HepG2 (cell line): ENCODE data around the gene MCC. TPM values are rescaled to one million over a fixed set of nuclear protein-coding genes. Genes with fewer than 3 reads are reported as not detected.

ENCODE experiments used
- ATAC-seq: fragments of 200-7000 bp; cut with Tn5 transposase; 3 replicates; pipeline ENCODE4 v1.9.1; 2020; ENCODE audit warnings: mild to moderate bottlenecking, moderate library complexity
- BruUV-seq: library from RNA; stranded (reverse); fragments of 400-500 nt; replicated peaks from 2 replicates; lab custom pipeline; 2021; lab: Mats Ljungman, UMichigan
- CTCF ChIA-PET: fragments of 300-600 bp; formaldehyde crosslinking; extraction: SDS; loops from one replicate; lab custom pipeline; 2021; ENCODE audit warnings: low total read pairs, inconsistent platforms, low intra/inter-chr PET ratio; lab: Yijun Ruan, JAX
- POLR2A ChIA-PET: fragments of 350-600 bp; sonication (Branson Sonifier 250); formaldehyde crosslinking; loops from one replicate; lab custom pipeline; 2020; ENCODE audit warnings: antibody characterized with exemption, inconsistent platforms; lab: Yijun Ruan, JAX
- DNase-seq: peaks from one replicate; pipeline ENCODE4 v3.0.0-alpha.2; 2015; ENCODE audit warnings: low spot score
- FAIRE-seq: peaks from 3 replicates; lab custom pipeline; 2011; peaks lifted over from hg19 to GRCh38; lab: Jason Lieb, UNC
- H2AFZ ChIP-seq: one replicate; pipeline ENCODE4 v1.6.1; 2011; ENCODE audit warnings: low read length, inconsistent platforms
- H3K27ac ChIP-seq: fragments of 300-600 bp; 3 replicates; pipeline ENCODE4 v1.8.0; 2011; ENCODE audit warnings: mixed run types, mild to moderate bottlenecking, mixed read lengths, low read length, inconsistent platforms; ENCODE audit not compliant: insufficient read depth; ENCODE audit errors: extremely low read length
- H3K27me3 ChIP-seq, 2 experiments: fragments of 200-600 bp in 1 of 2; 2 replicates in 1 of 2; 3 replicates in 1 of 2; pipeline versions ENCODE4 v1.6.0 to v1.8.0; 2011; ENCODE audit warnings: low read length in 2 of 2, mild to moderate bottlenecking in 2 of 2, moderate library complexity in 2 of 2, inconsistent platforms in 1 of 2; ENCODE audit not compliant: insufficient read depth in 2 of 2, control insufficient read depth in 1 of 2
- H3K36me3 ChIP-seq, 2 experiments: fragments of 200-600 bp in 1 of 2; replicated peaks in 1 of 2; 2 replicates in 1 of 2; 3 replicates in 1 of 2; pipeline versions ENCODE4 v1.5.1 to v1.8.0; 2011; ENCODE audit warnings: low read length in 2 of 2, inconsistent platforms in 1 of 2; ENCODE audit not compliant: insufficient read depth in 2 of 2, control insufficient read depth in 1 of 2
- H3K4me1 ChIP-seq: 2 replicates; pipeline ENCODE4 v1.5.1; 2012; ENCODE audit warnings: low read length, inconsistent platforms; ENCODE audit not compliant: insufficient read depth
- H3K4me2 ChIP-seq: 2 replicates; pipeline ENCODE4 v1.6.0; 2011; ENCODE audit warnings: low read depth, low read length, inconsistent platforms
- H3K4me3 ChIP-seq, 3 experiments: fragments of 200-600 bp in 1 of 3; sonication (generic), shearing (Covaris generic) in 1 of 3; replicated peaks in 1 of 3; 2 replicates each; pipeline ENCODE4 v1.5.1; 2011 to 2016; ENCODE audit warnings: low read length in 3 of 3, inconsistent platforms in 2 of 3, low read depth in 2 of 3, mild to moderate bottlenecking in 2 of 3, control low read depth in 1 of 3, mixed read lengths in 1 of 3; ENCODE audit not compliant: insufficient read depth in 1 of 3
- H3K79me2 ChIP-seq: one replicate; pipeline ENCODE4 v1.6.1; 2011; ENCODE audit warnings: low read length, inconsistent platforms; ENCODE audit not compliant: insufficient read depth
- H3K9ac ChIP-seq: 2 replicates; pipeline ENCODE4 v1.6.0; 2011; ENCODE audit warnings: mild to moderate bottlenecking, low read depth, low read length, inconsistent platforms; ENCODE audit not compliant: insufficient read depth
- H3K9me3 ChIP-seq: 2 replicates; pipeline ENCODE4 v1.5.1; 2012; ENCODE audit warnings: mild to moderate bottlenecking, low read length
- H4K20me1 ChIP-seq: 2 replicates; pipeline ENCODE4 v1.6.0; 2011; ENCODE audit warnings: inconsistent platforms, mild to moderate bottlenecking, low read length, moderate library complexity; ENCODE audit not compliant: insufficient read depth
- FOXK1 ChIP-seq: sonication (generic); formaldehyde crosslinking; IDR thresholded peaks from 2 replicates; pipeline ENCODE4 v1.4.0; 2020; ENCODE audit warnings: low read depth, missing genetic modification reagents, borderline replicate concordance
- ZBTB40 ChIP-seq, 2 experiments: fragments of 450-650 bp in 1 of 2; sonication (generic) in 1 of 2; formaldehyde crosslinking in 1 of 2; IDR thresholded peaks; 2 replicates each; pipeline versions ENCODE4 v1.6.1 to v1.8.0; 2016 to 2022; ENCODE audit warnings: antibody characterized with exemption in 1 of 2, mild to moderate bottlenecking in 1 of 2, missing genetic modification reagents in 1 of 2
- ZNF17 ChIP-seq: sonication (generic); formaldehyde crosslinking; IDR thresholded peaks from 2 replicates; pipeline ENCODE4 v1.5.0; 2020; ENCODE audit warnings: mild to moderate bottlenecking, missing genetic modification reagents
- WGBS: methylation state at CpG from one replicate; pipeline ENCODE4 v1.1.6; 2017; ENCODE audit warnings: low lambda C conversion rate; 5-methylcytosine and 5-hydroxymethylcytosine counted together
- in situ Hi-C: cut with HindIII; loops from 2 replicates; pipeline ENCODE4 v1.10.0; 2017; ENCODE audit warnings: low pct_unique_long_range_greater_than_20kb; ENCODE audit not compliant: extremely low pct_ligation_motif_present
- intact Hi-C: fragments of 100-400 bp; cut with micrococcal nuclease; formaldehyde crosslinking; loops from one replicate; pipeline ENCODE4 v1.10.0; 2022; ENCODE audit not compliant: unreplicated experiment
- polyA plus RNA-seq, 8 experiments: library from polyadenylated mRNA; depleted of rRNA in 3 of 8; stranded (reverse) in 7 of 8; unstranded in 1 of 8; fragments of >200 nt; fragmentation: Illumina TruSeq in 4 of 8; extraction: Trizol in 4 of 8; gene quantifications; 2 replicates each; pipeline versions ENCODE4 v1.2.1 to v1.2.3, GENCODE V29; 2011 to 2016; ENCODE audit warnings: low read depth in 4 of 8, missing spikeins in 1 of 8, mixed read lengths in 1 of 8; ENCODE audit not compliant: insufficient read depth in 1 of 8
- total RNA-seq, 5 experiments: library from RNA; depleted of rRNA; stranded (reverse); fragments of >200 nt; fragmentation: Illumina TruSeq; extraction: Trizol; gene quantifications; 2 replicates each; pipeline ENCODE4 v1.2.3, GENCODE V29; 2016; ENCODE audit warnings: low read depth in 1 of 5

Gene MCC
- total and polyA plus RNA-seq, 2 of the 13 experiments (the other 11 are each of a cell fraction or from before 2014, with no cell fraction given): 0.55 to 2.4 TPM

DNA sequence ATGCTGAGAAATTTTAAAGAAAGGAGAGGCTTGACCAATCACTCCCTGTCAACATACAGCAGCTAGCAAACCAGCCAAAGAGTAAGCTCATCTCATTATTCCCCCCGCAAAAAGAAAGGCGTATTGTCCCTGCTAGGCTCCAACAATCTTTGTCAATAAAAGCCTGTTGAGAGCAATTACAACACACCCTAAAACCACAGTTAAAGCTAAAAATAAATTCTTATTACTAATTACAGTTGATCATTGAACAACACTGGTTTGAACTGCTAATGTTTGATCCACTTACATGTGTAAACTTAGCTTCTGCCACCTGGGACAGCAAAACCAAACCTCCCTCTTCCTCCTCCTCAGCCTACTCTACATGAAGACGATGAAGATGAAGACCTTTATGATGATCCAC lies 204.7 kb downstream of the MCC start:
- POLR2A ChIA-PET: no interaction called here

More for the DNA sequence above, 204.7 kb downstream of the MCC start:
- BruUV-seq: no TSS peak
- H3K27me3 ChIP-seq: peaks cover 0 to 3% of the 10 kb centered on the region in 2 experiments; a peak in 1 of 5 replicates
- no peak for FAIRE-seq
- no peaks in the 10 kb centered on the region for H3K9me3 ChIP-seq
- no peak overlapping the region for H3K9ac ChIP-seq
- H3K36me3 ChIP-seq: no peaks in the 10 kb centered on the region
- H3K27ac ChIP-seq: no peak overlapping the region
- H3K4me1 ChIP-seq: no peaks in the 10 kb centered on the region
- H3K79me2 ChIP-seq: no peaks in the 10 kb centered on the region
- no peak overlapping the region for H3K4me2 ChIP-seq
- no peak for ATAC-seq
- CTCF ChIA-PET: no interaction called here
- no peak for DNase-seq
- TF ChIP-seq ZNF17 (CRISPR knock-in tag) (no peak), ZBTB40 (IDR thresholded peaks at IDR 0.05) (no peak), ZBTB40 (CRISPR knock-in tag; IDR thresholded peaks at IDR 0.05) (no peak), FOXK1 (no peak)
- no peak overlapping the region for H2AFZ ChIP-seq
- H3K4me3 ChIP-seq: no peak overlapping the region
- WGBS: 57% methylated on average over 3 of the region's 3 CpGs
- intact Hi-C loops: no loop called here
- in situ Hi-C loops: no loop called here
- H4K20me1 ChIP-seq: no peaks in the 10 kb centered on the region
